Measurements from ENCODE around the gene DDX47.
"Not testable (repeated sequence)": the region's sequence is repeated elsewhere in the genome, so short reads cannot be mapped to it uniquely, and the experiment has no call there.

Gene DDX47

GRCh38 chr12:12835378-12836146, 22.4 kb downstream of the DDX47 start:
- no peak for DNase-seq

- DNase-seq: no peak
These were observed 23.4 kb downstream of the DDX47 start for GRCh38 chr12:12836571-12836970.

GRCh38 chr12:12837025-12837812, 24.1 kb downstream of the DDX47 start:
- peak; percentile 17 for DNase-seq

- DNase-seq: no peak
These were observed 24.6 kb downstream of the DDX47 start for GRCh38 chr12:12837813-12838153.

GRCh38 chr12:12839003-12839395, 25.9 kb downstream of the DDX47 start:
- DNase-seq: no peak

- DNase-seq: not testable (repeated sequence)
These were observed 26.3 kb downstream of the DDX47 start for GRCh38 chr12:12839439-12839838.

GRCh38 chr12:12839873-12840579, 26.9 kb downstream of the DDX47 start:
- no peak for DNase-seq

- no peak for DNase-seq
These were observed 27.4 kb downstream of the DDX47 start for GRCh38 chr12:12840580-12840899.

GRCh38 chr12:12841428-12841827, 28.3 kb downstream of the DDX47 start:
- not testable (repeated sequence) for DNase-seq

GRCh38 chr12:12845794-12846243, 32.7 kb downstream of the DDX47 start:
- no peak for DNase-seq

GRCh38 chr12:12846780-12847179, 33.6 kb downstream of the DDX47 start:
- not testable (repeated sequence) for DNase-seq

GRCh38 chr12:12853435-12853834, 40.3 kb downstream of the DDX47 start:
- no peak for DNase-seq

- no peak for DNase-seq
These were observed 46.5 kb downstream of the DDX47 start for GRCh38 chr12:12859690-12860089.

GRCh38 chr12:12864243-12864642, 51.1 kb downstream of the DDX47 start:
- no peak for DNase-seq

GRCh38 chr12:12868477-12869235, 55.5 kb downstream of the DDX47 start:
- DNase-seq: no peak

- DNase-seq: no peak
These were observed 57.3 kb downstream of the DDX47 start for GRCh38 chr12:12870465-12870864.

GRCh38 chr12:12871587-12872138, 58.5 kb downstream of the DDX47 start:
- no peak for DNase-seq

- DNase-seq: no peak
These were observed 59.2 kb downstream of the DDX47 start for GRCh38 chr12:12872139-12872933.

GRCh38 chr12:12872934-12873275, 59.8 kb downstream of the DDX47 start:
- no peak for DNase-seq

GRCh38 chr12:12874029-12874428, 60.9 kb downstream of the DDX47 start:
- DNase-seq: no peak

- DNase-seq: not testable (repeated sequence)
These were observed 62.2 kb downstream of the DDX47 start for GRCh38 chr12:12875301-12875700.

Data from activated gamma-delta T cell treated with Interleukin-2 at 50 U/mL for 16 hours (primary cell).